Embryonic facial prominence (tissue), 1 donor: ENCODE data around the gene PPHLN1.

Experiments
- DNase-seq: peaks from one replicate; pipeline ENCODE4 v3.0.0-alpha.2; 2016; ENCODE audit errors: extremely low spot score

Gene PPHLN1

DNA sequence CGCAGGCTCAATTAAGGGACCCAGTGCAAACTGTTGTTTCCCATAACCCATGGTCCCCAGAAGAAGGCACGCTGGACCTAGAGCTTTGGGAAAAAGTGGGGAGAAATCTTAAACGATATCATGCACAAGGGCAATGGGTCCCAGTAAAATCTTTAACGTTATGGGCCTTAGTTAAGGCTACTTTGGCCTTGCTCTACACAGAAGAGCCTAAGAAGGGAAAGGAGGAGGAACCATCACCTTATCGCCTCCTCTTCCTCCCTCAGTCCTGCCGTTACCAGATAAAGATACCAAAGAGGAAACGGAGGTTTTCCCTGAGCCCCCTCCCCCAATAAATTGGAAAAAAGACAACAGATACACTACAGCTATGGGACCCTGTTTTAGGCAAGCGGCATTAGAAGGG is 116.9 kb downstream of the PPHLN1 start:
- DNase-seq: no peak

DNA sequence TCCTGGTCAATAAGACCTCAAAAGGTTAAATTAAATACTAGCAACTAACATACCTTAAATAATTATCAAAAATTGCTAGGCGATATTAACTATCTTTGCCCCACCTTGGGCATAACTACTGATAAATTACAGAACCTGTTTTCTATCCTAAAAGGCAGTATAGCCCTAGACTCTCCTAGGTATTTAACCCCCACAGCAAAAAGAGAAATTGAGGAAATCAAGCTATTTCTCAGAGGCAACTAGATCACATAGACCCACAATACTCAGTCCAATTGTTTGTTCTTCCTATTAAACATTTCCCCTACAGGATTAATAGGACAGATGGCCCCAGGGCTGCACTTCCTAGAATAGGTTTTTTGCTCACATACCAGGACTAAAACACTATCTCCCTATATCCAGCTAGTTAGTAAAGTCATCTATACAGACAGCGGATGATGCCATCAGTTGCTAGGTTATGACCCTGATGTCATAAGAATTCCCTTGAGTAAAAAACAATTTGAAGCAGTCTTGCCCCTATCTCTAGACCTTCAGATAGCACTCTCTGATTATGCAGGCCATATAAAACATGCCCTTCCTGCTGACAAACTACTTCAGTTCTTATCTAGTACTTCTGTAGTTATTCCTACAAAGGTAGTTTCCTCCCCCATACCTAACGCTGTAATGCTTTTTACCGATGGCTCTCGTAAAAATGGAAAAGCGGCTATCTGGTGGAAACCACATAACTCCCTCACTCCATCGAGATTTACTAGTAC is 118.4 kb downstream of the PPHLN1 start:
- no peak for DNase-seq

DNA sequence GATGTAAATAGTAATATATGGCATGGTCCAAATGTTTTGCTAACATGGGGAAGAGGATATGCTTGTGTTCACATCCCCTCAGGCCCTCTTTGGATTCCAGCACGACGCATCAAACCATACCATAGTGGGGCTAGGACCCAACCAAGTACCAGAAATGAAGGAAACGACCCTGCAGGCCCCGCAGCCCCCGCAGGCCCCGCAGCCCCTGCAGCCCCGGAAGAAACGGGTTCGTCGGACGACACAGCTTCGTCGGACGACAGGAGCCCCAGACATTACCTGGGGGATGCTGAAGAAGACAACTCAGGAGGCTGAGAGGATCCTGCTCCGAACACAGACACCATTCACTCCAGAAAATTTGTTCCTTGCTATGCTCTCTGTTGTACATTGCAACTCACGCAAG is 119.9 kb downstream of the PPHLN1 start:
- no peak for DNase-seq

DNA sequence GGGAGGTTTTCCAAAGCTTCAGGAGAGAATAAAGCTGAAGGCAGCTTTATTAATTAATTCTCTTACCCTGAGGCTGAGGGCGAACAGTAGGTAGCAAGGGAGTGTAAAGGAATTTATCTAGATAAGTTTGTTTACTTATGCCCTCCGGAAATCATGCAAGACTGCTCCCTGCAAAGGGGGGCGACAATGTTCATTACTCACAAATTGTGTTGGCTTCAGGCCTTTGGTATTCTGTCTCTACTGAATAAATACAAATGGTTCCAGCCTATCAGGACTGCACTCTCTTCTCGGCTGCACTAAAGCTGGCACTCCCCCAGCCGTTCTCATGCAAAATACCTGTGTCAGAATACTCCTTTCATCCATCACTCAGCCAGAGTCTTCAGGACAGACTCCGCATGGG is 120.8 kb downstream of the PPHLN1 start:
- DNase-seq: no peak

DNA sequence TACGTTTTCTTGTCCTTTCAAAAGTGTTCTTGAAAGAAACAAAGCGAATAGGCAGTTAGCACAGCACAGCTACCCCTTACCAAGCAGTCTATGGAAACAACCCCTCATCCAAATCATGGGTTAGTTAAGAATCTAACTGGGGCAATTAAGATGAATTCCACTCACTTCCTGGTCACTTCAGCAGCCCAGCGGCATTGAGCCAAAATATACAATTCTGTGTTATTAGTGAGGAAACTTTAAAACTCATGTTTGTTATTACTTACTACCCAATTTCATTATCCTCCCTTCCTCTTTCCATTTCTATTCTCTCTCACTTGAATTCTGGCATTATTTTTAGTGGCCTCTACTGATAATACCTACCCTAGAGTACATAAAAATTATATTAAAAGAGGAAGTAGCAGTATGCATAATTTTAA is 121.4 kb downstream of the PPHLN1 start:
- no peak for DNase-seq

DNA sequence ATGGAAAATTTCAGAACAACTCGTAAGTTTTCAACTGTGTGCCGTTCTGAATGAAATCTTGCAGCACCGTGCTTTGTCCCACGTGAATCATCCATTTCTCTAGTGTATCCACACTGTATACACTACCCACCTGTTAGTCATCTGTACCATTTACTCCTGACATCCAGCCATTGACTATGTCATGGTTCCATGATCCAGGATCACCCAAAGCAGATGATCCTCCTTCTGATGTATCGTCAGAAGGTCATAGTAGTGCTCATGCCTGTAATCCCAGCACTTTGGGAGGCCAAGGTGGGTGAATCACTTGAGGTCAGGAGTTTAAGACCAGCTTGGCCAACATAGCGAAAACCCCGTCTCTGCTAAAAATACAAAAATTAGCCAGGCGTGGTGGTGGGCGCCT is 122.9 kb downstream of the PPHLN1 start:
- DNase-seq: no peak

DNA sequence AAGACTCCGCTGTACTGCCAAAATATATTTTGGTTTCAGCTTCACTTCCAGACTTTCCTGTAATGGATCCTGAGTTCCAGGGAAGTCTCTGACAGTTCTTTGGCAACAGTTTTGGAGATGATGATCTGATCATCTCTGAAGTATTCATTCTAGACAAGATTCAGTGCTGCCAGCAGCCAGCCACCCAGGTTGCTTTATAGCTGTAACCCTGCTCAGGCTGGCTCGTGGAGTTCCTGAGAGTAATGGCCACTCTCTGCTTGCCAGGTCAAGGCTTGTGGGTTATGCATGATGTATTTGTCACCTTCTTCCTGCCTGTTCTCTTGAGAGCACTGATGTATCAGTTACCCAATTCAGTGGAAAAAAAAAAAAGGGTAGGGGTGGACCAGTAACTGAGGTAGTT is 124.3 kb downstream of the PPHLN1 start:
- DNase-seq: no peak

DNA sequence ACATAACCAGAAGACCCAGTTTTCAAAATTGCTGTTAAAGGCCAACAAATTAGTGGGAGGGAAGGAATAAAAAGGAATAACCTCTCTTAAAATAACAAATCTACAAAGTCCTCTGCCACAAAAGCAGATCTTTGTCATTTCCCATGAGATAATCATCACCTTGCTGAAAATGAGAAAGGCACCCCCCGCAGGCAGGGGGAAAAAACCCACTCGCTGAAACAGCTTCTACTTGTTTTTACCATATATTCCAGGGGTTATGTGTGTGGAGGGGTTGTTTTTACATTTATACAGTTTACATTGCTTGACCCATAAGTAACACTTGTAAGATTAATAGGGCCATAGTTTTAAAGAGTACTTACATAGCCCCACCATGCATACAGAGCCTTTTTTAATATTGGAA is 132.6 kb downstream of the PPHLN1 start:
- no peak for DNase-seq

DNA sequence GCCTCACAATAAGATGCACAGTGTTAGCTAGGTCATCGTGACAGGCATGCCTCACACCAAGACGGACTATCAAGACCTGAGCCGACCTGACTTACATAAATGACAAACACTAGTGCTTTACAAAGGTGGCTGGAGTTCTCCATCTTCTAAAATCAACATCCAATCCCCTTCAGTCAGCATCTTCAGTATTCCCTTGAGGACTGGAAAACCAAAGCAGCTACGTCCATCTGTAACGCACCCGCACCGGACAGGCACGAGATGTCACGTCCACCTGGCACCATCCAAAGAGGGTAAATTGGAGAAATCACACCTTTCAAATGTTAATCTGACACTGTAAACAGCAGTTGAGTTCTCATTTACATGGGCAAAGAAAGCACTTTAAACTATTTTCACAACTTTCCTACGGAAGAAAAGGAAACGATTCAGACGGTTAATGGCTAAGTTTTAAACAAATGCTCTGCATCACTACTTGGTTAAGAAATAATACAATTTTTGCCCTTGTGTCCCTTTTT is 133.4 kb downstream of the PPHLN1 start:
- DNase-seq: no peak

DNA sequence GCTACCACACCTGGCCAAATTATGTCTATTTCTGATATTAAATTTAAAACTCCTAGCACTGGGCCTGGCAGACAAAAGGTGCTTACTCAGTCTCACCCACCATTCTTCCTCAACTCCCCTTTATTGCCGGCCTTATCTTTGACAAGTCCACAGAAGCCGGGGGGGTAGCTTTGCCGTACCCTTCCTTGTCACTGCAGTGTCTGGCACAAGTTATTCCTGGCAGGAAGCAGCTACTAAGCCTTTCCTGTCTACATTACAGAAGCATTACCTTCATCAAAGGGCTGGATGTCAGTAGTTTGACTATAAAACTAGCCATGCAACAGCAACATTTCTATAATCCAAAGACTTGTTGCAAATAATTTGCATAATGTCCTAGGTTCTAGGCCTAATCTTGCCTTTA is 136.5 kb downstream of the PPHLN1 start:
- DNase-seq: no peak

DNA sequence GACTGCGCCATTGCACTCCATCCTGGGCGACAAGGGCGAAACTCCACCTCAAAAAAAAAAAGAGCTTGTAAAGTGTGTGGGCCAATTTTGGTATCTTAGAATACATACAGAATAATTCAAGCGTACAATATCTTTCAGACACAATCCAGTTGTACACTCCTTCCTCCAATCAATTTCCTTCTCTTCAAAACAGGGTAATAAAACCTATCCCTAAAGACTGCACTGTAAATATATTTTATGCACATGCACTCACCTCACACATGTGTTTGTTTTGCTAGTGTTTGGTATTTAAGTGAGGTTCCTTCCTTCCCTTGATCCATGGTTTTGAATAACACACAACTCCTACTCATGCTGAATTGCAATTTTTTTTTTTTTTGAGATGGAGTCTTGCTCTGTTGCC is 137.7 kb downstream of the PPHLN1 start:
- DNase-seq: no peak

DNA sequence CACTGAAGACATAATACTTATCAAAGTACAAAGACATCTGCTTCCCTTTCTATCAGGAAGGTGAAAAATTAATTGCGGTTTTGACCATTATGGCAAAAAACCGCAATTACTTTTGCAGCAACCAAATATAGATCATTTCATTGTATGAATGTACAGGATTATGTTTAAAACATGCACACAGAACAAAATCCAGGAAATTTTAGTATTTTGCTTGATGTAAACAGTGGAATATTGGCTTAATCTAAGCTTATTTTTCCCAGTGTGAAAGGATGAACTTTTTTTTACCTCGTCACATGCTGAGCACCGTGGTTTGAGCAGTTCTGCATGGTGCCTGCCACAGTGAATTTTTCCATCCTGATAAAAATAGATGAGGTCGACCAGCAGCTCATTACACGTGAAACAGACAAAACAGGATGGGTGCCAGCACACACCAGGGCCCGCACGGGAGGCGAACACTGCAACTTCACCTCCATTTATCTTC is 142.4 kb downstream of the PPHLN1 start:
- no peak for DNase-seq

DNA sequence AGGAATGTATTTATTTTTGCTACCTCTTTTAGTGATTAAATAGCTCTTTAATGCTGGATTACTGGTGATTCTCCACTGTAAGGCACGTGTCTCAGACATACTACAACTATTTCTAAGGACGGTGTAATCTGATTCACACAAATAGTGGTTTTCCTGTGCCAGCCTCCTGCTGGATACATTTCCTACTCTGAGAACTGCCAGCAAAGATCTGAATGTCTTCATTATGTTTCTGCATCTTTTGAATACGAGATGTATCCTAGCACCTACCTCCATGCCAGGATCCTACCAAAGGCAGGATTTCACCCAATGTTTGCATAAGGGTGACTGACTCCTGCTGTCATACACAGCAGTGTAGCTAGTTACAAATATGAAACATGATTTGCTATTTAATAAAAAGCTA is 143.0 kb downstream of the PPHLN1 start:
- no peak for DNase-seq

DNA sequence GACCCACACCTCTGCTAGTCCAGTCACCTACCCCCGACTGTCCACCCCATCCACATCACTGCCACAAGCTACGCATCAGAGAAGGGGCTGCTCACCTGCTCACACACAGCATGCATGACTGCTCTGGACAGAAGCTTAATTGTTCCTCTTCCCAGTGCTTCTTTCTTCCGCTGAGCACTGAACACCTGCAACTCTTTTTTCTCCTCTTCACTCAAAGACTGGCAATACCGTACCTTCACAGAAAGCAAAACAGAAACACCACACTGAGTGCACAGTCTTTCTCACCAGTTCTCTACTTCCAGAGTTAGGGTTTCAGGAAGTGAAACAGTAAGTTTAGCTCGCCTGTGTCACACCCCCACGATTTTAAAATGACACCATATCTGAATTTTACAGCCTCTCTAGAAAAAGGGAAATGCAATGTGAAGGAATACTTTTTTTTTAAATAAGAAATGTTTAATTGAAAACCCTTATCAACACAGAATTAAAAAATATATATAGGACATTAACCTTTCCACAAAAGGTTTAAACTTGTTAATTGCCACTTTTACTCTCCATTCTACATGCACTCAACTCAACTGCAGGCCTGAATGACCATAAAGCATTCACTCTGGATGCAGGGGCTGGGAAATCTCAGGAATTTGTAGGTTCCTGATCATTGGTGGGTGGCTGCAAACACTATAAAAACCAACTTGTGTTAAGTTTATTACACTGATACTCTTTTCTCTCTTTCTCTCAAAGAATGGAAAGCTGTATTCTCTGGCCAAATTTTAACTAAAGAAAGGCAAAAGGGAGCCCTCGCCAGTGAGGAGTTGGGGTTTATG is 143.6 kb downstream of the PPHLN1 start:
- no peak for DNase-seq

DNA sequence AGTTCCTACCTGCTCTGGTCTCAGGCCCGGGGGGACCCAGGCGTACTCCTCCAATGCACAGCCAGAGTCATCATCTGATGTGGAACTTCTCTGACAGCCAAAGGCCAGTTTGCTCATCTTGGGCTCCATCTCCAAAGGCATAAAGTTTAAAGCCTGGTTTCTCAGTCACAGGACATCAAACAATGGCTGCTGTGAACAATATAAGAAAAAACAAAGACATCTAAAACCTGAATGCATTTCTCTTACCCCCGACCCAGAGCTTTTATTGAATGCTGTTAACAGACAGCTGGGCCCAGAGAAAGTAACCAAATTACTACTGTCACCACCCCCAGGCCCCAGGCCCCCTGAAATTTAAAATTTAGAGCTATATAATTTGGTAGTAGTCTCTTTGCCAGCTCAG is 146.4 kb downstream of the PPHLN1 start:
- no peak for DNase-seq

DNA sequence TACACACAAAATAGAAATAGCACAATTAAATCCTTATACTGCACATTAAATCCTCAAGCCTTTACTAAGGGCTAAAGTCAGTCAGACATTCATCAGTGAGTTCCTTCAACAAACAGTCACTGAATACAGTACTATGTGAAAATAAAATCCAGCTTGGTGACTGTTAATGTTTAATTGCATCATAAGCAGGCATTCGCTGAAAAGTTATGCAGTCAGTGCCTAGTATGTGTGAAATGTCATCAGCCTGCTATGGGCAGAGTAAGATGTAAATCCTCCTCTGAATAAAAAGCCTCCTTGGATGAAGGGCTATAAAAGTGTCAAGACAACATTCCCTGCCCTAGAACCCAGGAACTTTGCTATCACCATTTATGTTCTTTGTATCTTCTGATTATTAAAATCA is 147.2 kb downstream of the PPHLN1 start:
- no peak for DNase-seq

DNA sequence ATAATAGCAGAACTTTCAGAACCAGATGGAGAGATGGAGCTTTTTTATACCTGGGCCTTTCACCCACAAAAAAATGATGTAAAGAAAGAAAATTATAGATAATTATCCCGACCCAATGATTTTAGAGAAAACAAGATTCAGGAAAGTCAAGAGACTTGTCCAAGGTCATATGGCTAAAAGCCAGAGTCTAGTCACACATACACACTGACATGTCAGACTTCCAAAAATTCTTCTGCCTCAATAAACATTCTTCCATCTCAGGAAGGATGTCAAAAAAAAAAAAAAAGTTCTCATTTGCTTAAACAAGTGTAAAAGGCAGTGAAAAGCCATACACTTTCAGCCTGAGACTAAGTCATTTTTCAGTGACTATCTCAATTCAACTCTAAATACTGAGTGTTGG is 147.6 kb downstream of the PPHLN1 start:
- DNase-seq: no peak

DNA sequence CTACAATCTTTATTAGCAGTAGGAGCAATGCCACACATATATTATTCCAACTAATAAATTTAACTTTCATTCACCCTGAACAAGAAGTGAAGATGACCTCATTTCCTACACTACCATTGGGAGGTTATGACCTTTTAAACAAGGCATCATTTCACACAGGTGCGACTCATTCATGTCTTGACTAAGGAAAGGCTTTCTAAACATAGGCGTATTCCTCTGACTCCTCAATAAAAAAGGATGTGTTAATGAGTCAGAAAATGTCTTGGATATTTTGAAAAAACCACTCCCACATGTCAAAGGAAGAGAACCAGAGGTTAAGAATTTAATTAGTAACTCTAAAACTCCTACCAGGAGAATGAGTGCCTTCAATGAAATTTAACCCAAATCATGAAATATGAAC is 148.4 kb downstream of the PPHLN1 start:
- DNase-seq: no peak

DNA sequence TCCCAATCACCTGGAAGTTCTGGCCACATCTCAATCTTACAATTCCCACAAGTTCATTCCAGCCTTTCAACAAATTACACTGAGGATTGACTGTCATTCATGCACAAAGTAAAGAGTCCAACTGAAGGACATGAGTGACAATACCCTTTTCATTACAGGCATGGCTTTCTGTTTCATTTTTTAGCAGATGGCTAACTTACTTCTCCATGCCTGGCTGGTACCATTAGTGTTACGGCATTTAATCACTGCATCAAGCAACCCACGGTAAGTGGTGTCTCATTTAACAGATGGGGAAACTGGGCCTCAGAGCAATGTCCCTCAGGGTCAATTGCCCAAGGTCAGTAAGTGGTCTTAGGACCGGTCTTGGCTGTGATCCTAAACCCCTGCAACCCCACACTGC is 149.1 kb downstream of the PPHLN1 start:
- DNase-seq: no peak

DNA sequence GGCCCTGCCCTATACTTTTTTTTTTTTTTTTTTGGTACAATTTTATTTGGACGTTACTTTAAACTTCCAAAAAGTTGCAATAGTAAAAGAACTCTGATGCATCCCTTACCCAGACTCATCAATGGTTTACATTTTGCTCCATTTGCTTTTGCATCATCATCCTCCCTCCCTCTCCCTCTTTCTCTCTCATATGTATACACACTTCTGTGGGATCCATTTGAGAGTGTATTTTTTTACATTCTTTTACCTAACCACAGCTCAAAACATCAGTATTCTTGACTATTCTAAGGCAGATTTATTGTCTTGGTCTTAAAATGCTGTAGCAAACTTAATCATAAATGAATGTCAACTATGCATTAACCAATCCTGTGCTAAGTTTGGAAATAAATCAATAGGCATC is 152.0 kb downstream of the PPHLN1 start:
- DNase-seq: no peak

DNA sequence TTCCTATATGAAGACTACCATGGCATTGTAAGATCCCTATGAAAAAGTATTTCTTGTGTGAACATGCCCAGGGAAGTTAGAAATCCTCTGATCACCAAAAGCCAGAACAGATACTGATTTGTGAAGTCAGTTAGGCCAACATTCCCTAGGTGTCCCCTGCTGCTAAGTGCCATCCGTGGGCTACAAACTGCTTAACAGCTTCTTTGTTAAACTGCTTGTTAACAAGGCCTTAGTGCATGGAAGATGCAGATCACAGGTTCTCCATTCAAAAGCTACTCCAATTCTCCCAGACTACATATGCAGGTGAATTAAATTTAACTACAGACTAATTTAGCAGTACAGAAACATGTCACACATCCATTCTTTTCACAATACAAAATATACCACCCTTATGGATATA is 155.4 kb downstream of the PPHLN1 start:
- no peak for DNase-seq

DNA sequence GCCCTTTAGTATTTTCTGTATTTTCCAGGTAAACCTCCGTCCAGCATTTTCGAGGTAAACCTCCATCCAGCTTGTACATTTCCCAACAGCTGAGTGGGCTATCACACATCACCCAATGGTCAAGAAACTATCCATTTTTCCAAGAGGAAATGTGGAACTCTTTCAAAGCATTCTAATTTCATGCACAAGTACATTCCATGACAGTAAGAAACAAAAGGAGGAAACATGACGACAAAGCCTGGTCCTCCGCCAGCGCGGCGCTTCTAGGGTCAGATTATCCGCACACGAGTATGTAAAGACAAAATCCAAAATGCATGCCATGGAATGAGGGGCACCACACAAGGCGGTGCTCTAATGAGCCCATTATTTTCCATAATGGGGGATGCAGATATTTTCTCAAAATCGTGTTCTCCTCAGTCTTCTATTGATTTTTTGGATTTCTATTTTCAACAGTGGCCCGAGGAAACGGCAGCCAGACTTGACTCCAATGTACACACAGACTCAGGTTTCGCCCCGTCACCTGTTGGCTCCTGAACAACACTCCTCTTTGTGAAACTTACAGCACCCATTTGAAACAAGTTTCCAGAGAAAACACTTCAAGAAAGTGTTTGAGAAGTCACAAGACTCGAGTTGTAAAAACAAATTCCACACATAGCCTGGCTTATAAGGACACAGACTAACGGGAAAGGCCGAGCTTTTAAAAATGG is 156.2 kb downstream of the PPHLN1 start:
- no peak for DNase-seq
